ENCODE data around the gene TENT5C. TPM values are rescaled to one million over a fixed set of nuclear protein-coding genes. Genes with fewer than 3 reads are reported as not detected.

Gene TENT5C
- total and polyA plus RNA-seq, 10 of the 15 experiments (the other 5 are each of a cell fraction or from before 2014, with no cell fraction given), result 0.19 to 2.4 (median 0.78) TPM

- Histone ChIP-seq H3K27ac (ENCODE audit: control insufficient read depth, insufficient read depth) (no peak overlapping the region), H4K20me1 (ENCODE audit: control insufficient read depth, insufficient read depth) (no peaks in the 10 kb centered on the region), H3K9me3 (replicated peaks; ENCODE audit: control insufficient read depth, insufficient read depth, low read length) (no peaks in the 10 kb centered on the region), H3K79me2 (ENCODE audit: control insufficient read depth, insufficient read depth, low read length) (no peaks in the 10 kb centered on the region), H3K4me1 (ENCODE audit: control insufficient read depth, insufficient read depth, low read length) (no peaks in the 10 kb centered on the region), H3K4me2 (ENCODE audit: control insufficient read depth, insufficient read depth) (no peak overlapping the region), H3K36me3 (ENCODE audit: control insufficient read depth in 2 of 2, insufficient read depth in 2 of 2, low read length in 1 of 2) (no peaks in the 10 kb centered on the region), H3K4me3 (no peak overlapping the region), H3K9ac (ENCODE audit: control insufficient read depth, insufficient read depth, low read length) (no peak overlapping the region), H2AFZ (ENCODE audit: control insufficient read depth, low read depth, low read length) (no peak overlapping the region), H3K27me3 (replicated peaks in 1 of 2; ENCODE audit: control insufficient read depth in 2 of 2, insufficient read depth in 2 of 2, low read length in 1 of 2) (peaks cover 6 to 7% of the 10 kb centered on the region in 2 experiments; a peak in 3 of 4 replicates)
- ChIA-PET RAD21 (ENCODE audit: unreplicated experiment) (no interaction called here), SMC1A (ENCODE audit: uncharacterized antibody, unreplicated experiment) (interaction anchor here (0.7 kb wide), 1 partner anchor 20 kb away, joined by 3 read pairs; no protein-coding TSS in a partner anchor), CTCF (interaction anchor here (1.6 kb wide), 1 partner anchor 62 kb away, joined by 4 read pairs; no protein-coding TSS in a partner anchor), POLR2A (no interaction called here)
- intact Hi-C loops (cut with micrococcal nuclease; ENCODE audit: unreplicated experiment) (no loop called here), in situ Hi-C loops (cut with MboI) (no loop called here)
- BruUV-seq (replicated peaks), result no TSS peak
- ATAC-seq (peak; percentile 44), FAIRE-seq (no peak), DNase-seq (ENCODE audit: low read depth, low spot score) (no peak)
- TF ChIP-seq CHD1 (IDR thresholded peaks at IDR 0.05; ENCODE audit: low read depth, low read length) (no peak), HDAC2 (IDR thresholded peaks at IDR 0.05) (no peak), TBL1XR1 (IDR thresholded peaks at IDR 0.05; ENCODE audit: low read depth, low read length) (no peak), MEF2B (IDR thresholded peaks at IDR 0.05; ENCODE audit: partially characterized antibody, poor library complexity, severe bottlenecking) (no peak), GATAD2B (conservative IDR thresholded peaks at IDR 0.05; ENCODE audit: low read depth) (no peak), HDGF (IDR thresholded peaks at IDR 0.05) (no peak)
- TF ChIP-seq, protein P1, sequence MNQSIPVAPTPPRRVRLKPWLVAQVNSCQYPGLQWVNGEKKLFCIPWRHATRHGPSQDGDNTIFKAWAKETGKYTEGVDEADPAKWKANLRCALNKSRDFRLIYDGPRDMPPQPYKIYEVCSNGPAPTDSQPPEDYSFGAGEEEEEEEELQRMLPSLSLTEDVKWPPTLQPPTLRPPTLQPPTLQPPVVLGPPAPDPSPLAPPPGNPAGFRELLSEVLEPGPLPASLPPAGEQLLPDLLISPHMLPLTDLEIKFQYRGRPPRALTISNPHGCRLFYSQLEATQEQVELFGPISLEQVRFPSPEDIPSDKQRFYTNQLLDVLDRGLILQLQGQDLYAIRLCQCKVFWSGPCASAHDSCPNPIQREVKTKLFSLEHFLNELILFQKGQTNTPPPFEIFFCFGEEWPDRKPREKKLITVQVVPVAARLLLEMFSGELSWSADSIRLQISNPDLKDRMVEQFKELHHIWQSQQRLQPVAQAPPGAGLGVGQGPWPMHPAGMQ (IDR thresholded peaks at IDR 0.05; ENCODE audit: borderline replicate concordance), result no peak
- 16% methylated on average over 5 of the region's 5 CpGs for WGBS (ENCODE audit: insufficient coverage, insufficient replicate concordance, low lambda C conversion rate, missing lambda C conversion rate)
Measured at GRCh38 chr1:117596023-117596720, 9.7 kb upstream of the TENT5C start.

All from GM12878 (cell line).